HepG2 (cell line): ENCODE results near the gene RFC1. TPM values are rescaled to one million over a fixed set of nuclear protein-coding genes. Genes with fewer than 3 reads are reported as not detected.

ENCODE experiments used
- ATAC-seq: fragments of 200-7000 bp; cut with Tn5 transposase; 3 replicates; pipeline ENCODE4 v1.9.1; 2020; ENCODE audit warnings: mild to moderate bottlenecking, moderate library complexity
- BruUV-seq: library from RNA; stranded (reverse); fragments of 400-500 nt; replicated peaks from 2 replicates; lab custom pipeline; 2021; lab: Mats Ljungman, UMichigan
- CTCF ChIA-PET: fragments of 300-600 bp; formaldehyde crosslinking; extraction: SDS; loops from one replicate; lab custom pipeline; 2021; ENCODE audit warnings: low total read pairs, inconsistent platforms, low intra/inter-chr PET ratio; lab: Yijun Ruan, JAX
- POLR2A ChIA-PET: fragments of 350-600 bp; sonication (Branson Sonifier 250); formaldehyde crosslinking; loops from one replicate; lab custom pipeline; 2020; ENCODE audit warnings: antibody characterized with exemption, inconsistent platforms; lab: Yijun Ruan, JAX
- DNase-seq: peaks from one replicate; pipeline ENCODE4 v3.0.0-alpha.2; 2015; ENCODE audit warnings: low spot score
- FAIRE-seq: peaks from 3 replicates; lab custom pipeline; 2011; peaks lifted over from hg19 to GRCh38; lab: Jason Lieb, UNC
- H2AFZ ChIP-seq: one replicate; pipeline ENCODE4 v1.6.1; 2011; ENCODE audit warnings: low read length, inconsistent platforms
- H3K27ac ChIP-seq: fragments of 300-600 bp; 3 replicates; pipeline ENCODE4 v1.8.0; 2011; ENCODE audit warnings: mixed run types, mild to moderate bottlenecking, mixed read lengths, low read length, inconsistent platforms; ENCODE audit not compliant: insufficient read depth; ENCODE audit errors: extremely low read length
- H3K27me3 ChIP-seq, 2 experiments: fragments of 200-600 bp in 1 of 2; 2 replicates in 1 of 2; 3 replicates in 1 of 2; pipeline versions ENCODE4 v1.6.0 to v1.8.0; 2011; ENCODE audit warnings: low read length in 2 of 2, mild to moderate bottlenecking in 2 of 2, moderate library complexity in 2 of 2, inconsistent platforms in 1 of 2; ENCODE audit not compliant: insufficient read depth in 2 of 2, control insufficient read depth in 1 of 2
- H3K36me3 ChIP-seq, 2 experiments: fragments of 200-600 bp in 1 of 2; replicated peaks in 1 of 2; 2 replicates in 1 of 2; 3 replicates in 1 of 2; pipeline versions ENCODE4 v1.5.1 to v1.8.0; 2011; ENCODE audit warnings: low read length in 2 of 2, inconsistent platforms in 1 of 2; ENCODE audit not compliant: insufficient read depth in 2 of 2, control insufficient read depth in 1 of 2
- H3K4me1 ChIP-seq: 2 replicates; pipeline ENCODE4 v1.5.1; 2012; ENCODE audit warnings: low read length, inconsistent platforms; ENCODE audit not compliant: insufficient read depth
- H3K4me2 ChIP-seq: 2 replicates; pipeline ENCODE4 v1.6.0; 2011; ENCODE audit warnings: low read depth, low read length, inconsistent platforms
- H3K4me3 ChIP-seq, 3 experiments: fragments of 200-600 bp in 1 of 3; sonication (generic), shearing (Covaris generic) in 1 of 3; replicated peaks in 1 of 3; 2 replicates each; pipeline ENCODE4 v1.5.1; 2011 to 2016; ENCODE audit warnings: low read length in 3 of 3, inconsistent platforms in 2 of 3, low read depth in 2 of 3, mild to moderate bottlenecking in 2 of 3, control low read depth in 1 of 3, mixed read lengths in 1 of 3; ENCODE audit not compliant: insufficient read depth in 1 of 3
- H3K79me2 ChIP-seq: one replicate; pipeline ENCODE4 v1.6.1; 2011; ENCODE audit warnings: low read length, inconsistent platforms; ENCODE audit not compliant: insufficient read depth
- H3K9ac ChIP-seq: 2 replicates; pipeline ENCODE4 v1.6.0; 2011; ENCODE audit warnings: mild to moderate bottlenecking, low read depth, low read length, inconsistent platforms; ENCODE audit not compliant: insufficient read depth
- H3K9me3 ChIP-seq: 2 replicates; pipeline ENCODE4 v1.5.1; 2012; ENCODE audit warnings: mild to moderate bottlenecking, low read length
- H4K20me1 ChIP-seq: 2 replicates; pipeline ENCODE4 v1.6.0; 2011; ENCODE audit warnings: inconsistent platforms, mild to moderate bottlenecking, low read length, moderate library complexity; ENCODE audit not compliant: insufficient read depth
- GATAD1 ChIP-seq: IDR thresholded peaks from 2 replicates; pipeline ENCODE4 v1.6.1; 2016; ENCODE audit warnings: missing genetic modification reagents, missing compliant biosample characterization
- MTA1 ChIP-seq: sonication (generic); formaldehyde crosslinking; IDR thresholded peaks from 2 replicates; pipeline ENCODE4 v1.4.0; 2020; ENCODE audit warnings: missing genetic modification reagents, mild to moderate bottlenecking, borderline replicate concordance
- NFE2L2 ChIP-seq: fragments of 150-350 bp; IDR thresholded peaks from 2 replicates; pipeline ENCODE4 v1.6.1; 2014; ENCODE audit warnings: low read length
- NFKBIZ ChIP-seq: IDR thresholded peaks from 2 replicates; pipeline ENCODE4 v1.6.1; 2018; ENCODE audit warnings: missing genetic modification reagents, missing compliant biosample characterization
- NR2F2 ChIP-seq: IDR thresholded peaks from 2 replicates; pipeline ENCODE4 v1.6.1; 2012; ENCODE audit warnings: low read depth, inconsistent platforms, borderline replicate concordance
- PHF21A ChIP-seq: sonication (generic); formaldehyde crosslinking; IDR thresholded peaks from 2 replicates; pipeline ENCODE4 v1.5.0; 2020; ENCODE audit warnings: mild to moderate bottlenecking, missing genetic modification reagents
- SMAD3 ChIP-seq: sonication (generic); formaldehyde crosslinking; IDR thresholded peaks from 2 replicates; pipeline ENCODE4 v1.4.0; 2020; ENCODE audit warnings: missing genetic modification reagents
- SRSF4 ChIP-seq: fragments of 200-400 bp; formaldehyde crosslinking; IDR thresholded peaks from one replicate; pipeline ENCODE4 v1.6.1; 2018; ENCODE audit warnings: mild to moderate bottlenecking, low read depth, low read length, moderate library complexity; ENCODE audit not compliant: poor library complexity, severe bottlenecking
- ZBTB21 ChIP-seq: sonication (generic); formaldehyde crosslinking; IDR thresholded peaks from 2 replicates; pipeline ENCODE4 v1.4.0; 2020; ENCODE audit warnings: missing genetic modification reagents
- ZNF138 ChIP-seq: sonication (generic); formaldehyde crosslinking; IDR thresholded peaks from 2 replicates; pipeline ENCODE4 v1.5.0; 2020; ENCODE audit warnings: mild to moderate bottlenecking, low read depth, missing genetic modification reagents
- ZNF501 ChIP-seq: sonication (generic); formaldehyde crosslinking; IDR thresholded peaks from 2 replicates; pipeline ENCODE4 v1.5.1; 2020; ENCODE audit warnings: mild to moderate bottlenecking, moderate library complexity, missing genetic modification reagents
- WGBS: methylation state at CpG from one replicate; pipeline ENCODE4 v1.1.6; 2017; ENCODE audit warnings: low lambda C conversion rate; 5-methylcytosine and 5-hydroxymethylcytosine counted together
- in situ Hi-C: cut with HindIII; loops from 2 replicates; pipeline ENCODE4 v1.10.0; 2017; ENCODE audit warnings: low pct_unique_long_range_greater_than_20kb; ENCODE audit not compliant: extremely low pct_ligation_motif_present
- intact Hi-C: fragments of 100-400 bp; cut with micrococcal nuclease; formaldehyde crosslinking; loops from one replicate; pipeline ENCODE4 v1.10.0; 2022; ENCODE audit not compliant: unreplicated experiment
- polyA plus RNA-seq, 8 experiments: library from polyadenylated mRNA; depleted of rRNA in 3 of 8; stranded (reverse) in 7 of 8; unstranded in 1 of 8; fragments of >200 nt; fragmentation: Illumina TruSeq in 4 of 8; extraction: Trizol in 4 of 8; gene quantifications; 2 replicates each; pipeline versions ENCODE4 v1.2.1 to v1.2.3, GENCODE V29; 2011 to 2016; ENCODE audit warnings: low read depth in 4 of 8, missing spikeins in 1 of 8, mixed read lengths in 1 of 8; ENCODE audit not compliant: insufficient read depth in 1 of 8
- total RNA-seq, 5 experiments: library from RNA; depleted of rRNA; stranded (reverse); fragments of >200 nt; fragmentation: Illumina TruSeq; extraction: Trizol; gene quantifications; 2 replicates each; pipeline ENCODE4 v1.2.3, GENCODE V29; 2016; ENCODE audit warnings: low read depth in 1 of 5
- TF ChIP-seq, protein P1 (sequence below): IDR thresholded peaks from 2 replicates; pipeline ENCODE4 v1.6.1; 2018; ENCODE audit warnings: missing genetic modification reagents
- TF ChIP-seq, protein P2 (sequence below): sonication (generic); formaldehyde crosslinking; IDR thresholded peaks from 2 replicates; pipeline ENCODE4 v1.5.1; 2020; ENCODE audit warnings: missing genetic modification reagents, mild to moderate bottlenecking, borderline replicate concordance
- TF ChIP-seq, protein P3 (sequence below): sonication (generic); formaldehyde crosslinking; IDR thresholded peaks from 2 replicates; pipeline ENCODE4 v1.8.1; 2022; ENCODE audit warnings: mild to moderate bottlenecking, missing genetic modification reagents

The RFC1 gene
- total and polyA plus RNA-seq, 2 of the 13 experiments (the other 11 are each of a cell fraction or from before 2014, with no cell fraction given): 15.9 to 78.8 TPM

DNA sequence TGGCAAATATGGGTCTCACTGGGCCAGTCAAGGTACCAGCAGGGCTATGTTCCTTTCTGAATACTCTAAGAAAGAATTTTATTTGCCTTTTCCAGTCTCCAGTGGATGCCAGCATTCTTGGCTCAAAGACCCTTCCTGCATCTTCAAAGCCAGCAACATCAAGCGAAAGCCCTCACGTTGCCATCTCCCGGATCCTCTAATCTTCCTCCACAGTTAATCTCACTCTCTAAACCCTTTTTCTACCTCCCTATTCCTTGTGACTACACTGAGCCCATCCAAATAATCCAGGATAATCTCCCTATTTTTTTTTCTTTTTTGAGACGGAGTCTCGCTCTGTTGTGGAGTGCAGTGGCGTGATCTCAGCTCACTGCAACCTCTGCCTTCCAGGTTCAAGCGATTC is 23.4 kb downstream of the RFC1 start:
- no TSS peak for BruUV-seq
- POLR2A ChIA-PET: no interaction called here
- peaks cover 60% of the 10 kb centered on the region for H3K79me2 ChIP-seq
- no peak overlapping the region for H3K4me3 ChIP-seq
- DNase-seq (no peak), ATAC-seq (no peak), FAIRE-seq (no peak)
- no peak overlapping the region for H3K9ac ChIP-seq
- H3K27ac ChIP-seq: peak overlapping the region; percentile 80
- H3K4me1 ChIP-seq: peaks cover 77% of the 10 kb centered on the region
- H3K36me3 ChIP-seq: peaks cover 3 to 16% of the 10 kb centered on the region in 2 experiments; a peak in 4 of 5 replicates
- H2AFZ ChIP-seq: no peak overlapping the region
- no peaks in the 10 kb centered on the region for H3K27me3 ChIP-seq
- TF ChIP-seq NR2F2 (no peak), GATAD1 (CRISPR knock-in tag) (no peak)
- TF ChIP-seq, all 625 proteins: peak for 0
- WGBS: 96% methylated on average over 7 of the region's 7 CpGs
- in situ Hi-C loops (no loop called here), intact Hi-C loops (loop anchor here (5.0 kb wide), 1 partner anchor 35 kb away; no protein-coding TSS in a partner anchor)
- Histone ChIP-seq H4K20me1 (no peaks in the 10 kb centered on the region), H3K9me3 (no peaks in the 10 kb centered on the region), H3K4me2 (no peak overlapping the region)
- CTCF ChIA-PET: no interaction called here

DNA sequence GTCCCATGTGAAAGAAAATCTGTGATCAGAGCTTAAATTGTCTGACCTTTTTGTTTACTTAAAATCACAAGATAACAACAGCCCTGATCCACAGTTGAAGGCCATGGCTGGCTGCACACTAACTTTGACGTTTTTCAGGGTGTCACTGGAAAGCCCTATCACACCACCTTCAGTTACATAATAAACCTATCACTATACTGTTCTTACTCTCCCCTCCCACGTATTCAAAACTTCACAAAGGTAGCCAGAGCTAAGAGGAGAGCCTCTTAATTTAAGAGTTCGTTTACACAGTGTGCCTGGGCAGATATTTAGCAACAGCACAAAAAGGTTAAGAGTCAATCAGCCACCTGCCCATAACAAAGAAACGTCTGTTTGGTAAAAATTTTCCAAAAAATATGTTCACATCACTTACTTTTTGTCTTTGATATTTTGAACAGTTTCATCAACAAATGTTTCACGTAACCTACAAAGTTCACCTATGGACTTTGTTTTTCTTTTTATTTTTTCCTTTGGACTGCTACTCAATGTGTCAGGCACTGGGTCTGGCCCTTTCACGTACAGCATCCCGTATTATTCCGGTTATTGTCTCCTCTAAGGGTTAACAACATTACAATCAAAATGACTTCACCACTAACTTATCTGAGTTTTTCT is 25.0 kb downstream of the RFC1 start:
- Histone ChIP-seq H4K20me1 (no peaks in the 10 kb centered on the region), H3K79me2 (peaks cover 60% of the 10 kb centered on the region), H3K36me3 (peaks cover 0 to 3% of the 10 kb centered on the region in 2 experiments; a peak in 2 of 5 replicates), H3K9ac (peak overlapping the region; percentile 33), H3K4me2 (peak overlapping the region; percentile 60), H3K4me3 (peak overlapping the region in 1 of 3 experiments; percentile 27; a peak in 1 of 6 replicates), H2AFZ (no peak overlapping the region), H3K27me3 (no peaks in the 10 kb centered on the region), H3K4me1 (peaks cover 78% of the 10 kb centered on the region), H3K9me3 (no peaks in the 10 kb centered on the region), H3K27ac (peak overlapping the region; percentile 80)
- 6% methylated on average over 8 of the region's 8 CpGs for WGBS
- CTCF ChIA-PET: no interaction called here
- in situ Hi-C loops: no loop called here
- FAIRE-seq (peak; percentile 96), ATAC-seq (peak; percentile 97), DNase-seq (peak; percentile 96)
- BruUV-seq: TSS peak; percentile 60
- POLR2A ChIA-PET: interaction anchor here (1.1 to 2.4 kb wide), 12 partner anchors 12 to 297 kb away, joined by 3 to 20 read pairs (median 5); partner anchors contain the start of genes KLB, LIAS, RFC1 and RPL9
- intact Hi-C loops: loop anchor here (1.0 to 5.0 kb wide), 3 partner anchors 36 to 88 kb away; partner anchors contain the start of gene KLB
- TF ChIP-seq SRSF4: no peak
- TF ChIP-seq, protein P1, sequence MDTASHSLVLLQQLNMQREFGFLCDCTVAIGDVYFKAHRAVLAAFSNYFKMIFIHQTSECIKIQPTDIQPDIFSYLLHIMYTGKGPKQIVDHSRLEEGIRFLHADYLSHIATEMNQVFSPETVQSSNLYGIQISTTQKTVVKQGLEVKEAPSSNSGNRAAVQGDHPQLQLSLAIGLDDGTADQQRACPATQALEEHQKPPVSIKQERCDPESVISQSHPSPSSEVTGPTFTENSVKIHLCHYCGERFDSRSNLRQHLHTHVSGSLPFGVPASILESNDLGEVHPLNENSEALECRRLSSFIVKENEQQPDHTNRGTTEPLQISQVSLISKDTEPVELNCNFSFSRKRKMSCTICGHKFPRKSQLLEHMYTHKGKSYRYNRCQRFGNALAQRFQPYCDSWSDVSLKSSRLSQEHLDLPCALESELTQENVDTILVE: no peak
- peak; percentile 30; the same call in 1 of the 2 replicates for TF ChIP-seq NFKBIZ (CRISPR knock-in tag)
- peak; percentile 67; the same call in 1 of the 2 replicates for TF ChIP-seq SMAD3 (CRISPR knock-in tag)
- TF ChIP-seq, protein P2, sequence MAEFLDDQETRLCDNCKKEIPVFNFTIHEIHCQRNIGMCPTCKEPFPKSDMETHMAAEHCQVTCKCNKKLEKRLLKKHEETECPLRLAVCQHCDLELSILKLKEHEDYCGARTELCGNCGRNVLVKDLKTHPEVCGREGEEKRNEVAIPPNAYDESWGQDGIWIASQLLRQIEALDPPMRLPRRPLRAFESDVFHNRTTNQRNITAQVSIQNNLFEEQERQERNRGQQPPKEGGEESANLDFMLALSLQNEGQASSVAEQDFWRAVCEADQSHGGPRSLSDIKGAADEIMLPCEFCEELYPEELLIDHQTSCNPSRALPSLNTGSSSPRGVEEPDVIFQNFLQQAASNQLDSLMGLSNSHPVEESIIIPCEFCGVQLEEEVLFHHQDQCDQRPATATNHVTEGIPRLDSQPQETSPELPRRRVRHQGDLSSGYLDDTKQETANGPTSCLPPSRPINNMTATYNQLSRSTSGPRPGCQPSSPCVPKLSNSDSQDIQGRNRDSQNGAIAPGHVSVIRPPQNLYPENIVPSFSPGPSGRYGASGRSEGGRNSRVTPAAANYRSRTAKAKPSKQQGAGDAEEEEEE (CRISPR knock-in tag): no peak
- TF ChIP-seq ZNF501 (CRISPR knock-in tag): no peak
- TF ChIP-seq, protein P3, sequence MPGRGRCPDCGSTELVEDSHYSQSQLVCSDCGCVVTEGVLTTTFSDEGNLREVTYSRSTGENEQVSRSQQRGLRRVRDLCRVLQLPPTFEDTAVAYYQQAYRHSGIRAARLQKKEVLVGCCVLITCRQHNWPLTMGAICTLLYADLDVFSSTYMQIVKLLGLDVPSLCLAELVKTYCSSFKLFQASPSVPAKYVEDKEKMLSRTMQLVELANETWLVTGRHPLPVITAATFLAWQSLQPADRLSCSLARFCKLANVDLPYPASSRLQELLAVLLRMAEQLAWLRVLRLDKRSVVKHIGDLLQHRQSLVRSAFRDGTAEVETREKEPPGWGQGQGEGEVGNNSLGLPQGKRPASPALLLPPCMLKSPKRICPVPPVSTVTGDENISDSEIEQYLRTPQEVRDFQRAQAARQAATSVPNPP (CRISPR knock-in tag): 0 out of 2 replicates have a peak, but pooled peaks have one; percentile 57
- TF ChIP-seq MTA1 (CRISPR knock-in tag): no peak
- TF ChIP-seq NFE2L2: no peak
- TF ChIP-seq ZNF138: no peak
- peak; percentile 77; the same call in 1 of the 2 replicates for TF ChIP-seq ZBTB21 (CRISPR knock-in tag)
- peak; percentile 92 for TF ChIP-seq PHF21A (CRISPR knock-in tag)
